HCT116 (cell line): ENCODE results near the gene HPCAL1. TPM values are rescaled to one million over a fixed set of nuclear protein-coding genes. Genes with fewer than 3 reads are reported as not detected.

Experiments
- ATAC-seq: fragments of 200-7000 bp; cut with Tn5 transposase; 2 replicates; pipeline ENCODE4 v1.9.1; 2020; ENCODE audit warnings: mild to moderate bottlenecking, moderate library complexity
- BruUV-seq: library from RNA; stranded (reverse); fragments of 400-500 nt; replicated peaks from 2 replicates; lab custom pipeline; 2021; lab: Mats Ljungman, UMichigan
- CTCF ChIA-PET: fragments of 300-600 bp; sonication (Branson Sonifier 250); formaldehyde crosslinking; loops from one replicate; lab custom pipeline; 2021; ENCODE audit warnings: antibody characterized with exemption; lab: Charles Lee
- POLR2A ChIA-PET: fragments of 300-600, 350-600 bp; sonication (Branson Sonifier 250); formaldehyde crosslinking; loops from one replicate; lab custom pipeline; 2021; ENCODE audit warnings: antibody characterized with exemption; lab: Charles Lee
- RAD21 ChIA-PET, 2 experiments: fragments of 300-600 bp; sonication (Branson Sonifier 250); formaldehyde crosslinking; loops; one replicate each; lab custom pipeline; 2023; ENCODE audit warnings: low total read pairs in 2 of 2; ENCODE audit not compliant: uncharacterized antibody in 2 of 2, unreplicated experiment in 2 of 2, low non-redundant PET in 1 of 2; lab: Charles Lee
- DNase-seq: peaks from one replicate; pipeline ENCODE4 v3.0.0-alpha.2; 2010; ENCODE audit warnings: low read depth, low spot score
- H2AFZ ChIP-seq: fragments of 200-600 bp; shearing (Covaris generic), sonication (generic); 2 replicates; pipeline ENCODE4 v1.6.1; 2017; ENCODE audit warnings: low read depth, mixed run types, mixed read lengths, antibody characterized with exemption, low read length; ENCODE audit not compliant: poor library complexity, severe bottlenecking
- H3K27ac ChIP-seq: 2 replicates; pipeline ENCODE4 v1.5.1; 2012; ENCODE audit warnings: low read depth, low read length
- H3K27me3 ChIP-seq: fragments of 200-600 bp; sonication (generic); 2 replicates; pipeline ENCODE4 v1.6.1; 2016; ENCODE audit warnings: mixed run types, low read length, mixed read lengths; ENCODE audit not compliant: insufficient read depth
- H3K36me3 ChIP-seq, 2 experiments: fragments of 200-500 bp in 1 of 2; fragments of 200-600 bp in 1 of 2; sonication (Bioruptor generic) in 1 of 2; sonication (generic) in 1 of 2; 2 replicates each; pipeline versions ENCODE4 v1.5.1 to v1.6.1; 2014 to 2016; ENCODE audit warnings: low read length in 2 of 2, inconsistent platforms in 1 of 2, mixed read lengths in 1 of 2, mixed run types in 1 of 2; ENCODE audit not compliant: insufficient read depth in 2 of 2, control insufficient read depth in 1 of 2
- H3K4me1 ChIP-seq, 2 experiments: fragments of 200-600 bp in 1 of 2; sonication (generic) in 1 of 2; 2 replicates each; pipeline versions ENCODE4 v1.5.1 to v1.6.1; 2012 to 2017; ENCODE audit warnings: low read length in 2 of 2, inconsistent platforms in 1 of 2, mild to moderate bottlenecking in 1 of 2, mixed read lengths in 1 of 2, mixed run types in 1 of 2, moderate library complexity in 1 of 2; ENCODE audit not compliant: insufficient read depth in 2 of 2, control insufficient read depth in 1 of 2
- H3K4me2 ChIP-seq: fragments of 200-600 bp; sonication (generic); 2 replicates; pipeline ENCODE4 v1.6.1; 2017; ENCODE audit warnings: mixed run types, low read length, mixed read lengths
- H3K4me3 ChIP-seq, 2 experiments: fragments of 200-600 bp in 1 of 2; sonication (generic) in 1 of 2; replicated peaks in 1 of 2; 2 replicates each; pipeline ENCODE4 v1.5.1; 2011 to 2016; ENCODE audit warnings: low read length in 2 of 2, control low read depth in 1 of 2, low read depth in 1 of 2, mild to moderate bottlenecking in 1 of 2, mixed read lengths in 1 of 2, mixed run types in 1 of 2
- H3K79me2 ChIP-seq: fragments of 200-600 bp; sonication (generic); 2 replicates; pipeline ENCODE4 v1.6.1; 2017; ENCODE audit warnings: mild to moderate bottlenecking, mixed run types, low read length, moderate library complexity, mixed read lengths; ENCODE audit not compliant: insufficient read depth
- H3K9ac ChIP-seq: fragments of 200-600 bp; sonication (generic); 2 replicates; pipeline ENCODE4 v1.6.1; 2016; ENCODE audit warnings: low read length, mixed read lengths
- H3K9me2 ChIP-seq: fragments of 200-600 bp; sonication (generic), shearing (Covaris generic); 2 replicates; pipeline ENCODE4 v1.6.1; 2017; ENCODE audit warnings: mixed run types, mild to moderate bottlenecking, moderate library complexity; ENCODE audit not compliant: insufficient read depth
- H3K9me3 ChIP-seq, 2 experiments: fragments of 200-500 bp in 1 of 2; fragments of 200-600 bp in 1 of 2; sonication (Bioruptor generic) in 1 of 2; sonication (generic) in 1 of 2; 2 replicates each; pipeline ENCODE4 v1.6.1; 2014 to 2017; ENCODE audit warnings: low read length in 2 of 2, mixed read lengths in 2 of 2, inconsistent platforms in 1 of 2, low read depth in 1 of 2, mild to moderate bottlenecking in 1 of 2, mixed run types in 1 of 2, moderate library complexity in 1 of 2; ENCODE audit not compliant: control insufficient read depth in 1 of 2, insufficient read depth in 1 of 2
- H4K20me1 ChIP-seq: fragments of 200-600 bp; sonication (generic), shearing (Covaris generic); 2 replicates; pipeline ENCODE4 v1.6.1; 2017; ENCODE audit warnings: mixed run types, mild to moderate bottlenecking, moderate library complexity; ENCODE audit not compliant: insufficient read depth
- CEBPB ChIP-seq: IDR thresholded peaks from 2 replicates; pipeline ENCODE4 v1.6.1; 2012; ENCODE audit warnings: low read depth
- ELF1 ChIP-seq: IDR thresholded peaks from 2 replicates; pipeline ENCODE4 v1.6.1; 2012; ENCODE audit warnings: low read depth, borderline replicate concordance
- EZH2phosphoT487 ChIP-seq: fragments of 200-600 bp; IDR thresholded peaks from 2 replicates; pipeline ENCODE4 v1.6.1; 2018; ENCODE audit warnings: antibody characterized with exemption, borderline replicate concordance
- FOSL1 ChIP-seq: IDR thresholded peaks from 2 replicates; pipeline ENCODE4 v1.6.1; 2012; ENCODE audit warnings: low read depth
- JUND ChIP-seq: IDR thresholded peaks from 2 replicates; pipeline ENCODE4 v1.6.1; 2012
- POLR2A ChIP-seq: IDR thresholded peaks from 2 replicates; pipeline ENCODE4 v1.7.0; 2011; ENCODE audit warnings: borderline replicate concordance; ENCODE audit not compliant: insufficient read depth, insufficient read length; ENCODE audit errors: extremely low read depth
- RAD21 ChIP-seq: IDR thresholded peaks from 2 replicates; pipeline ENCODE4 v1.6.1; 2012; ENCODE audit warnings: low read depth, mild to moderate bottlenecking
- SIN3A ChIP-seq: IDR thresholded peaks from 2 replicates; pipeline ENCODE4 v1.6.1; 2012; ENCODE audit warnings: low read depth
- SP1 ChIP-seq: IDR thresholded peaks from 2 replicates; pipeline ENCODE4 v1.6.1; 2012; ENCODE audit warnings: low read depth
- TCF7L2 ChIP-seq: IDR thresholded peaks from 2 replicates; pipeline ENCODE4 v1.7.0; 2011; ENCODE audit warnings: borderline replicate concordance, inconsistent platforms; ENCODE audit not compliant: insufficient read depth, insufficient read length; ENCODE audit errors: extremely low read depth
- YY1 ChIP-seq: IDR thresholded peaks from 2 replicates; pipeline ENCODE4 v1.6.1; 2011; ENCODE audit warnings: low read length, low read depth, moderate library complexity, mild to moderate bottlenecking; ENCODE audit not compliant: insufficient replicate concordance; ENCODE audit errors: extremely low read depth
- ZFX ChIP-seq: fragments of 450-650 bp; IDR thresholded peaks from 2 replicates; pipeline ENCODE4 v1.6.1; 2017
- intact Hi-C: fragments of 100-400 bp; cut with micrococcal nuclease; formaldehyde crosslinking; loops from 2 replicates; pipeline ENCODE4 v1.10.0; 2022
- total RNA-seq: library from RNA; stranded (reverse); gene quantifications from one replicate; pipeline ENCODE4 v1.2.1, GENCODE V29; 2021; ENCODE audit not compliant: unreplicated experiment
- TF ChIP-seq, protein P1 (sequence below): IDR thresholded peaks from 2 replicates; pipeline ENCODE4 v1.6.1; 2011; ENCODE audit warnings: mild to moderate bottlenecking, low read length, moderate library complexity; ENCODE audit not compliant: insufficient replicate concordance; ENCODE audit errors: extremely low read depth
- TF ChIP-seq, protein P2 (sequence below): IDR thresholded peaks from 2 replicates; pipeline ENCODE4 v1.6.1; 2012
- TF ChIP-seq, protein P3 (sequence below), 3 experiments: fragments of 200-600 bp in 1 of 3; sonication (generic) in 1 of 3; IDR thresholded peaks in 2 of 3; conservative IDR thresholded peaks in 1 of 3; 2 replicates each; pipeline ENCODE4 v1.5.1; 2012 to 2017; ENCODE audit warnings: low read depth in 2 of 3, low read length in 2 of 3, antibody characterized with exemption in 1 of 3, borderline replicate concordance in 1 of 3, control low read depth in 1 of 3, mild to moderate bottlenecking in 1 of 3, mixed read lengths in 1 of 3, mixed run types in 1 of 3, moderate library complexity in 1 of 3; ENCODE audit not compliant: insufficient read depth in 1 of 3
- TF ChIP-seq, protein P4 (sequence below): IDR thresholded peaks from 2 replicates; pipeline ENCODE4 v1.6.1; 2012

HPCAL1 gene
- total RNA-seq, 1 experiment from 2014 or later: 111 TPM

DNA sequence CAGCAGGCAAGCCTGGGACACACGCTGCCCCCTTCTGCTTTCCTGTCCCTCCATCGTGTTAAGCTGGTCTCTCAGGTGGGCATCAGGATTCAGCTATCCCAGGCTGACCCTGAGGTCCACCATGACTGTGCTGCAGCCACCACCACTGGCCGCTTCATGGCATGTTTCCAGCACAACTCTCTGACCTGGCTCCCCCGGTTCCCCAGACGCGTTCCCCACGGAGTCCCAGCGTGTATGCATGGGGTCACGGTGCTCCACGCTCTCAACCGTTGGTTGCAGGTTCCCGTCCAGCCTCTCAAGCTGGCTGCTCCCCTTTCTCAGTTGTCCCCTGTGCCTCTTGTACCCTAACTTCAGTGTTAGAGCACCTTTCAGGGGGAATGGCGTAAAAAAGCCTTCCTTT, 20.3 kb downstream of the HPCAL1 start:
- H3K4me2 ChIP-seq: no peak overlapping the region

DNA sequence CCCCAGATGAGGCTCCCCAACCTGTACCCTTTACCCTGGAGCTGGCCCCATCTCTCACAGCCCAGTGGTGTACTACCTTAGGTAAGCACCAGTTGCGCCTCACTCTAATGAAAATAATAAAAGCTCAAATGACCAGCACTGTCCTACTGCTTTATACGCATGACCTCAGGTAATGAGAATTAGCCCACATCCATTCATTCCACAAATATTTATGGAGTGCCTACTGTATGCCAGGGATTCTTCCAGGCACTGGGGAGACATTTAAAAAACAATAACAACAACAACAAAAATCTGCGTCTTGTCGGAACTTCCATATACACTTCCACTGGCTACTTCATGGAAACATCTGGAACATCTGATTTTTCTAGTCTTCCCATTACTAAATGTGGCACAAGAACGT, 20.8 kb downstream of the HPCAL1 start:
- Histone ChIP-seq H3K79me2 (peaks cover 96% of the 10 kb centered on the region), H3K4me1 (peaks cover 2 to 33% of the 10 kb centered on the region in 2 experiments; a peak in 2 of 4 replicates), H4K20me1 (peaks cover 3% of the 10 kb centered on the region; the same call in 1 of the 2 replicates), H3K9me2 (no peaks in the 10 kb centered on the region), H3K27me3 (no peaks in the 10 kb centered on the region), H3K4me2 (no peak overlapping the region), H3K9me3 (no peaks in the 10 kb centered on the region), H3K4me3 (no peak overlapping the region), H2AFZ (no peak overlapping the region), H3K36me3 (no peaks in the 10 kb centered on the region), H3K27ac (no peak overlapping the region), H3K9ac (no peak overlapping the region)
- ATAC-seq (no peak), DNase-seq (no peak)
- BruUV-seq: no TSS peak
- TF ChIP-seq TCF7L2 (no peak), FOSL1 (no peak), ZFX (no peak), ELF1 (no peak), JUND (no peak), YY1 (no peak), CEBPB (no peak), SP1 (no peak), SIN3A (no peak), EZH2phosphoT487 (no peak), RAD21 (no peak), POLR2A (no peak)
- TF ChIP-seq, protein P1, sequence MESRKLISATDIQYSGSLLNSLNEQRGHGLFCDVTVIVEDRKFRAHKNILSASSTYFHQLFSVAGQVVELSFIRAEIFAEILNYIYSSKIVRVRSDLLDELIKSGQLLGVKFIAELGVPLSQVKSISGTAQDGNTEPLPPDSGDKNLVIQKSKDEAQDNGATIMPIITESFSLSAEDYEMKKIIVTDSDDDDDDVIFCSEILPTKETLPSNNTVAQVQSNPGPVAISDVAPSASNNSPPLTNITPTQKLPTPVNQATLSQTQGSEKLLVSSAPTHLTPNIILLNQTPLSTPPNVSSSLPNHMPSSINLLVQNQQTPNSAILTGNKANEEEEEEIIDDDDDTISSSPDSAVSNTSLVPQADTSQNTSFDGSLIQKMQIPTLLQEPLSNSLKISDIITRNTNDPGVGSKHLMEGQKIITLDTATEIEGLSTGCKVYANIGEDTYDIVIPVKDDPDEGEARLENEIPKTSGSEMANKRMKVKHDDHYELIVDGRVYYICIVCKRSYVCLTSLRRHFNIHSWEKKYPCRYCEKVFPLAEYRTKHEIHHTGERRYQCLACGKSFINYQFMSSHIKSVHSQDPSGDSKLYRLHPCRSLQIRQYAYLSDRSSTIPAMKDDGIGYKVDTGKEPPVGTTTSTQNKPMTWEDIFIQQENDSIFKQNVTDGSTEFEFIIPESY: no peak
- TF ChIP-seq, protein P2, sequence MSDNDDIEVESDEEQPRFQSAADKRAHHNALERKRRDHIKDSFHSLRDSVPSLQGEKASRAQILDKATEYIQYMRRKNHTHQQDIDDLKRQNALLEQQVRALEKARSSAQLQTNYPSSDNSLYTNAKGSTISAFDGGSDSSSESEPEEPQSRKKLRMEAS: no peak
- TF ChIP-seq, protein P3, sequence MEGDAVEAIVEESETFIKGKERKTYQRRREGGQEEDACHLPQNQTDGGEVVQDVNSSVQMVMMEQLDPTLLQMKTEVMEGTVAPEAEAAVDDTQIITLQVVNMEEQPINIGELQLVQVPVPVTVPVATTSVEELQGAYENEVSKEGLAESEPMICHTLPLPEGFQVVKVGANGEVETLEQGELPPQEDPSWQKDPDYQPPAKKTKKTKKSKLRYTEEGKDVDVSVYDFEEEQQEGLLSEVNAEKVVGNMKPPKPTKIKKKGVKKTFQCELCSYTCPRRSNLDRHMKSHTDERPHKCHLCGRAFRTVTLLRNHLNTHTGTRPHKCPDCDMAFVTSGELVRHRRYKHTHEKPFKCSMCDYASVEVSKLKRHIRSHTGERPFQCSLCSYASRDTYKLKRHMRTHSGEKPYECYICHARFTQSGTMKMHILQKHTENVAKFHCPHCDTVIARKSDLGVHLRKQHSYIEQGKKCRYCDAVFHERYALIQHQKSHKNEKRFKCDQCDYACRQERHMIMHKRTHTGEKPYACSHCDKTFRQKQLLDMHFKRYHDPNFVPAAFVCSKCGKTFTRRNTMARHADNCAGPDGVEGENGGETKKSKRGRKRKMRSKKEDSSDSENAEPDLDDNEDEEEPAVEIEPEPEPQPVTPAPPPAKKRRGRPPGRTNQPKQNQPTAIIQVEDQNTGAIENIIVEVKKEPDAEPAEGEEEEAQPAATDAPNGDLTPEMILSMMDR (IDR thresholded peaks at IDR 0.05 in 2 of 3, conservative IDR thresholded peaks at IDR 0.05 in 1 of 3; ENCODE audit: borderline replicate concordance in 1 of 3, insufficient read depth in 1 of 3, low read depth in 2 of 3, low read length in 2 of 3): no peak
- TF ChIP-seq, protein P4, sequence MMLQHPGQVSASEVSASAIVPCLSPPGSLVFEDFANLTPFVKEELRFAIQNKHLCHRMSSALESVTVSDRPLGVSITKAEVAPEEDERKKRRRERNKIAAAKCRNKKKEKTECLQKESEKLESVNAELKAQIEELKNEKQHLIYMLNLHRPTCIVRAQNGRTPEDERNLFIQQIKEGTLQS: no peak
- RAD21 ChIA-PET: no interaction called here
- intact Hi-C loops: no loop called here
- CTCF ChIA-PET: no interaction called here
- POLR2A ChIA-PET: no interaction called here

More for the DNA sequence above, 20.3 kb downstream of the HPCAL1 start:
- no peak for TF ChIP-seq YY1
- TF ChIP-seq, all 23 proteins: peak for 0
- ChIA-PET RAD21 (no interaction called here), CTCF (no interaction called here), POLR2A (no interaction called here)
- Histone ChIP-seq H3K4me1 (peaks cover under 1 to 27% of the 10 kb centered on the region in 2 experiments; a peak in 1 of 4 replicates), H3K9me2 (no peaks in the 10 kb centered on the region), H2AFZ (no peak overlapping the region), H3K4me3 (no peak overlapping the region), H3K9me3 (no peaks in the 10 kb centered on the region), H3K79me2 (peaks cover 95% of the 10 kb centered on the region), H3K27me3 (no peaks in the 10 kb centered on the region), H3K36me3 (no peaks in the 10 kb centered on the region), H3K27ac (no peak overlapping the region), H4K20me1 (no peaks in the 10 kb centered on the region; the same call in 1 of the 2 replicates), H3K9ac (no peak overlapping the region)
- BruUV-seq: no TSS peak
- ATAC-seq (no peak), DNase-seq (no peak)
- intact Hi-C loops: no loop called here
